Neural progenitor cell (in vitro differentiated cells): Measurements from ENCODE around the gene UGGT2. TPM values are rescaled to one million over a fixed set of nuclear protein-coding genes. Genes with fewer than 3 reads are reported as not detected.

Experiments used
- DNase-seq: peaks from one replicate; pipeline ENCODE4 v3.0.0-alpha.2; 2016; ENCODE audit warnings: low spot score
- H2AFZ ChIP-seq: fragments of 200-600 bp; sonication (generic); replicated peaks from 2 replicates; pipeline ENCODE4 v1.6.1; 2016; ENCODE audit warnings: antibody characterized with exemption
- H3F3A ChIP-seq: fragments of 200-600 bp; sonication (generic); 2 replicates; pipeline ENCODE4 v1.6.1; 2016; ENCODE audit warnings: antibody characterized with exemption, low read depth
- H3K27ac ChIP-seq: fragments of 200-600 bp; sonication (generic); 2 replicates; pipeline ENCODE4 v1.5.1; 2016; ENCODE audit warnings: mild to moderate bottlenecking
- H3K27me3 ChIP-seq: fragments of 200-600 bp; sonication (generic); 2 replicates; pipeline ENCODE4 v1.6.1; 2016; ENCODE audit warnings: mild to moderate bottlenecking, moderate library complexity
- H3K36me3 ChIP-seq: fragments of 200-600 bp; sonication (generic); 2 replicates; pipeline ENCODE4 v1.5.1; 2016
- H3K4me1 ChIP-seq: fragments of 200-600 bp; sonication (generic); 2 replicates; pipeline ENCODE4 v1.6.1; 2016; ENCODE audit warnings: mixed run types
- H3K4me2 ChIP-seq: fragments of 200-600 bp; sonication (generic); 2 replicates; pipeline ENCODE4 v1.6.1; 2016
- H3K4me3 ChIP-seq: fragments of 200-600 bp; sonication (generic); 2 replicates; pipeline ENCODE4 v1.5.1; 2016
- H3K79me2 ChIP-seq: fragments of 200-600 bp; sonication (generic); 2 replicates; pipeline ENCODE4 v1.6.1; 2016; ENCODE audit warnings: low read depth
- H3K9ac ChIP-seq: fragments of 200-600 bp; sonication (generic); 2 replicates; pipeline ENCODE4 v1.6.1; 2016
- H3K9me3 ChIP-seq: fragments of 200-600 bp; sonication (generic); 2 replicates; pipeline ENCODE4 v1.5.1; 2016; ENCODE audit warnings: low read depth
- H4K20me1 ChIP-seq: fragments of 200-600 bp; sonication (generic); 2 replicates; pipeline ENCODE4 v1.6.1; 2016; ENCODE audit warnings: low read depth
- H3K27ac Mint-ChIP-seq: 3 replicates; pipeline ENCODE4 v1.8.0; 2021; ENCODE audit warnings: mixed read lengths
- H3K27me3 Mint-ChIP-seq: 2 replicates; pipeline ENCODE4 v1.8.0; 2022; ENCODE audit warnings: low read depth, mild to moderate bottlenecking, inconsistent platforms, moderate library complexity, mixed read lengths; ENCODE audit not compliant: insufficient read depth
- H3K36me3 Mint-ChIP-seq: 3 replicates; pipeline ENCODE4 v1.8.0; 2021; ENCODE audit warnings: mixed read lengths
- H3K4me1 Mint-ChIP-seq: 3 replicates; pipeline ENCODE4 v1.8.0; 2021; ENCODE audit warnings: mixed read lengths
- H3K4me3 Mint-ChIP-seq: 3 replicates; pipeline ENCODE4 v1.8.0; 2021; ENCODE audit warnings: mild to moderate bottlenecking, moderate library complexity, mixed read lengths
- H3K9me3 Mint-ChIP-seq: 3 replicates; pipeline ENCODE4 v1.8.0; 2020; ENCODE audit warnings: mixed read lengths
- EZH2 ChIP-seq: fragments of 200-600 bp; sonication (generic); IDR thresholded peaks from 2 replicates; pipeline ENCODE4 v1.6.1; 2017; ENCODE audit warnings: antibody characterized with exemption, mild to moderate bottlenecking, moderate library complexity
- EZH2phosphoT487 ChIP-seq: fragments of 200-600 bp; sonication (generic); IDR thresholded peaks from 2 replicates; pipeline ENCODE4 v1.6.1; 2017; ENCODE audit warnings: antibody characterized with exemption
- total RNA-seq: library from RNA; depleted of rRNA; stranded (reverse); fragments of >200 nt; gene quantifications from 2 replicates; pipeline ENCODE4 v1.2.3, GENCODE V29; 2015; ENCODE audit warnings: low replicate concordance
- TF ChIP-seq, protein P1 (sequence below): fragments of 200-600 bp; sonication (generic); IDR thresholded peaks from 2 replicates; pipeline ENCODE4 v1.5.1; 2017; ENCODE audit warnings: antibody characterized with exemption, mild to moderate bottlenecking

The UGGT2 gene
- total RNA-seq, 1 donor from 2014 or later = 70.4 TPM

- H3K27me3 ChIP-seq = no peaks in the 10 kb centered on the region
- H3K4me1 ChIP-seq = no peaks in the 10 kb centered on the region
- TF ChIP-seq EZH2 (no peak), EZH2phosphoT487 (no peak)
- TF ChIP-seq, protein P1, sequence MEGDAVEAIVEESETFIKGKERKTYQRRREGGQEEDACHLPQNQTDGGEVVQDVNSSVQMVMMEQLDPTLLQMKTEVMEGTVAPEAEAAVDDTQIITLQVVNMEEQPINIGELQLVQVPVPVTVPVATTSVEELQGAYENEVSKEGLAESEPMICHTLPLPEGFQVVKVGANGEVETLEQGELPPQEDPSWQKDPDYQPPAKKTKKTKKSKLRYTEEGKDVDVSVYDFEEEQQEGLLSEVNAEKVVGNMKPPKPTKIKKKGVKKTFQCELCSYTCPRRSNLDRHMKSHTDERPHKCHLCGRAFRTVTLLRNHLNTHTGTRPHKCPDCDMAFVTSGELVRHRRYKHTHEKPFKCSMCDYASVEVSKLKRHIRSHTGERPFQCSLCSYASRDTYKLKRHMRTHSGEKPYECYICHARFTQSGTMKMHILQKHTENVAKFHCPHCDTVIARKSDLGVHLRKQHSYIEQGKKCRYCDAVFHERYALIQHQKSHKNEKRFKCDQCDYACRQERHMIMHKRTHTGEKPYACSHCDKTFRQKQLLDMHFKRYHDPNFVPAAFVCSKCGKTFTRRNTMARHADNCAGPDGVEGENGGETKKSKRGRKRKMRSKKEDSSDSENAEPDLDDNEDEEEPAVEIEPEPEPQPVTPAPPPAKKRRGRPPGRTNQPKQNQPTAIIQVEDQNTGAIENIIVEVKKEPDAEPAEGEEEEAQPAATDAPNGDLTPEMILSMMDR = no peak
- Mint-ChIP-seq H3K27ac (no peak overlapping the region), H3K4me1 (no peaks in the 10 kb centered on the region), H3K27me3 (peaks cover 2% of the 10 kb centered on the region), H3K36me3 (peaks cover 25% of the 10 kb centered on the region), H3K4me3 (no peak overlapping the region), H3K9me3 (peaks cover 10% of the 10 kb centered on the region)
- H3K9me3 ChIP-seq = no peaks in the 10 kb centered on the region
- H3K27ac ChIP-seq = no peak overlapping the region
- no peak overlapping the region for H3K4me2 ChIP-seq
- H3K36me3 ChIP-seq = peaks cover 4% of the 10 kb centered on the region
- DNase-seq = no peak
- no peaks in the 10 kb centered on the region for H3F3A ChIP-seq
- H3K9ac ChIP-seq = no peak overlapping the region
- no peaks in the 10 kb centered on the region for H4K20me1 ChIP-seq
- H3K79me2 ChIP-seq = no peaks in the 10 kb centered on the region
- no peak overlapping the region for H3K4me3 ChIP-seq
- H2AFZ ChIP-seq = no peak overlapping the region
Measured at GRCh38 chr13:95903569-95903968, 149.6 kb downstream of the UGGT2 start.

DNA sequence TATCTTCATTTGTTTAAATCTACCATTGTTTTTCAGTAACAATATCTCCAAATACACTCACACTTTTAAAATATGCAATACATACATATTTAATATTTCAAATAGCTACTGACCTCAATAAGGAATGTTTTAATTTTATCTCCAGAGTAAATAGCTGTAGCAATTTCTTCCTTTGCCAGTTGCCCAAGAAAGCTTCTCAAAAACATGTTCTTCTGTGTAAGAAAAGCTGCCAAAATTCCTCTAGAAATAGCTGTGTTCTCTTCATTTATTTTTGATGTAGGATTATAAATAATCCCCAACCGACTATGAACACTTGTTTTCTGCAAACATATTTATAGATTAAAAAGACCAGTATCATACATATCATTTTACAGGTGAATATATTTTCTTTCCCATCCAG lies 150.5 kb downstream of the UGGT2 start:
- no peaks in the 10 kb centered on the region for H3K4me1 ChIP-seq
- H3K36me3 Mint-ChIP-seq = peaks cover 19% of the 10 kb centered on the region
- no peak overlapping the region for H3K4me3 Mint-ChIP-seq
- no peaks in the 10 kb centered on the region for H3F3A ChIP-seq
- no peak overlapping the region for H3K4me2 ChIP-seq
- no peak overlapping the region for H2AFZ ChIP-seq
- TF ChIP-seq EZH2 (no peak), EZH2phosphoT487 (no peak)
- TF ChIP-seq, protein P1 = no peak
- no peak overlapping the region for H3K9ac ChIP-seq
- H3K4me3 ChIP-seq = no peak overlapping the region
- no peaks in the 10 kb centered on the region for H3K27me3 ChIP-seq
- no peak for DNase-seq
- H3K27ac Mint-ChIP-seq = no peak overlapping the region
- no peaks in the 10 kb centered on the region for H3K79me2 ChIP-seq
- no peaks in the 10 kb centered on the region for H3K9me3 ChIP-seq
- H3K9me3 Mint-ChIP-seq = peaks cover 5% of the 10 kb centered on the region
- no peak overlapping the region for H3K27ac ChIP-seq
- no peaks in the 10 kb centered on the region for H3K4me1 Mint-ChIP-seq
- peaks cover 2% of the 10 kb centered on the region for H3K27me3 Mint-ChIP-seq
- no peaks in the 10 kb centered on the region for H4K20me1 ChIP-seq
- H3K36me3 ChIP-seq = peaks cover 4% of the 10 kb centered on the region

DNA sequence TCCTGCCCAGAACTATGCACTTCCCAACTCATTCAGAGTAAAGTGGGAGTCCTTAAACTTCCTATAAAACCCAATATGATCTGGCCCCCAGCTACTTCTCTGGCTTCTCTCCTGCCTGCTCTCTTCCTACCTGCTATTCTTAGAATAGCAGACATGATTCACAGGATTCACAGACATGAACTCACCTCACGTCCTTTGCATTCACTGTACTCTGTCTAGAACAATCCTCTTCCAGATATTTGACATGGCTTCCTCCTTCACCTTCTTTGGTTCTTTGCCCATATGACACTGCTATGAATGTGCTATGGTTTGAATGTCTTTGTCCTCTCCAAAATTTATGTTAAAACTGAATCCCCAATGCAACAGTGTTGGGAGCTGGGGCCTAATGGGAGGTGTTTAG lies 154.9 kb downstream of the UGGT2 start:
- no peak for TF ChIP-seq EZH2
- TF ChIP-seq, protein P1 = no peak
- no peak for TF ChIP-seq EZH2phosphoT487
- Histone ChIP-seq H3K27me3 (no peaks in the 10 kb centered on the region), H3K27ac (no peak overlapping the region), H3K36me3 (no peaks in the 10 kb centered on the region), H3K79me2 (no peaks in the 10 kb centered on the region), H3K4me3 (no peak overlapping the region), H3K9ac (no peak overlapping the region), H3F3A (no peaks in the 10 kb centered on the region), H2AFZ (no peak overlapping the region), H4K20me1 (no peaks in the 10 kb centered on the region), H3K9me3 (no peaks in the 10 kb centered on the region), H3K4me2 (no peak overlapping the region), H3K4me1 (no peaks in the 10 kb centered on the region)
- Mint-ChIP-seq H3K36me3 (peaks cover 6% of the 10 kb centered on the region), H3K27me3 (no peaks in the 10 kb centered on the region), H3K4me1 (no peaks in the 10 kb centered on the region), H3K9me3 (no peaks in the 10 kb centered on the region), H3K27ac (no peak overlapping the region), H3K4me3 (no peak overlapping the region)
- DNase-seq = no peak

DNA sequence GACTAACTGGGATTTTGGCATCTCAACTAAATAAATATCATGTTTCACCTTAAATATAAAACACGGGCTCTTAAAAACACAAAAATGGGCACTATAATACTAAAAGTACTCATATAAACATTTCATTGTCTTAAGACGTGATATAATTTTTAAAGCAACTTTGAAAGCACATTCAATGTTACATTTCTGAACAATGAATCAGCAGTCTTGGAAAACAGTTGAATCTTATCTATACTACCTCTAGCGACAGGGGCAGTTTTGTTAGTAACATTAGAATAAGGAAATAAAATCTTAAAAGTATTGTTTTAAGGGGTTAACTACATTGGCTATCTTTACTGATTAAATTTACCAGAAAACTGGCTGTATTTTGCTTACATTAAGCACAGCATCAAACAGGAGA lies 156.9 kb downstream of the UGGT2 start:
- Histone ChIP-seq H3K79me2 (no peaks in the 10 kb centered on the region), H3K36me3 (no peaks in the 10 kb centered on the region), H3K4me2 (no peak overlapping the region), H3K9ac (no peak overlapping the region), H3K9me3 (no peaks in the 10 kb centered on the region), H3K27ac (no peak overlapping the region), H3K4me1 (no peaks in the 10 kb centered on the region), H4K20me1 (no peaks in the 10 kb centered on the region), H2AFZ (no peak overlapping the region), H3F3A (no peaks in the 10 kb centered on the region), H3K27me3 (no peaks in the 10 kb centered on the region), H3K4me3 (no peak overlapping the region)
- Mint-ChIP-seq H3K4me3 (no peak overlapping the region), H3K27me3 (no peaks in the 10 kb centered on the region), H3K9me3 (no peaks in the 10 kb centered on the region), H3K27ac (no peak overlapping the region), H3K36me3 (no peaks in the 10 kb centered on the region), H3K4me1 (no peaks in the 10 kb centered on the region)
- TF ChIP-seq EZH2phosphoT487 (no peak), EZH2 (no peak)
- TF ChIP-seq, protein P1 = no peak
- no peak for DNase-seq
